HG03280 (cell line): ENCODE results near the gene METTL25.

Experiments used
- ATAC-seq: cut with Tn5 transposase; IDR thresholded peaks from one replicate; pipeline ENCODE4 v1.9.1; 2021; ENCODE audit warnings: mild to moderate bottlenecking, moderate library complexity; ENCODE audit not compliant: unreplicated experiment

METTL25 gene

GRCh38 chr12:82400819-82401218 lies 42.5 kb downstream of the METTL25 start:
- ATAC-seq: no peak

GRCh38 chr12:82406651-82407050 lies 48.3 kb downstream of the METTL25 start:
- no peak for ATAC-seq

DNA sequence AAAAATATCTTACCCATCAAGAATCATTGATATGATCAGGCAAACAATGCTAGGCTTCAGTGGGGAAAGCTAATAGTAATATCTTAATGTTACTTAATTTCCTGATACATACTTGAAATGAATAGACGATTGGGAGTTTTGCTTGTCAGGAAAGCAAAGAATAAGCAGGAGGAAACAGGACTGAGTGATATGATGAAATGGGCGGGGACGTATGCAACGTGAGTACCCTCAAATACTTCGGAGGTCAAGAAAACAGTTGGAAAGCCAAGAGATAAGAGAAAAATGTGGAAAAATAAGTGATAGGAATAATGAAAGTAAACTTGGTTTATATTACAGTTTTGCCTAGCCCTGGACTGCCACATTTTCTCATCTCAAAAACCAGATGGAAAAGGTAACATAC lies 49.2 kb downstream of the METTL25 start:
- ATAC-seq: no peak

- ATAC-seq: no peak
Observed at GRCh38 chr12:82408844-82409243, 50.5 kb downstream of the METTL25 start.

GRCh38 chr12:82411546-82412230 lies 53.4 kb downstream of the METTL25 start:
- ATAC-seq: no peak

GRCh38 chr12:82412246-82412645 lies 53.9 kb downstream of the METTL25 start:
- ATAC-seq: no peak

GRCh38 chr12:82414044-82414443 lies 55.7 kb downstream of the METTL25 start:
- ATAC-seq: no peak

- no peak for ATAC-seq
Observed at GRCh38 chr12:82414926-82415325, 56.6 kb downstream of the METTL25 start.

DNA sequence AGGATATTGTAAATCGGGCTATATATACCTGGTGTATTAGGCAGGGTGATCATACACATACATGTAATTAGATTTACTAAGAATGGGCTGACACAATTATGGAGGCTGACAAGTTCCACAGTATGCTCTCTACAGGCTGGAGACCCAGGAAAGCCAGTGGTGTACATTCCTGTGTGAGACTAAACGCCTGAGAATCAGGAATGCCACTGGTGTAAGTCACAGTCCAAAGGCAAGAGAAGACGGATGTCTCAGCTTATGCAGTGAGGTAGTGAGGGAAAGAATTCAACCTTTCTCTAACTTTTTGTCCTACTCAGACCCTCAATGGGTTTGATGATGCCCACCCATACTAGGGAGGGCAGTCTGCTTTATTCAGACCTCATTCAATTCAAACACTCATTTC lies 57.1 kb downstream of the METTL25 start:
- no peak for ATAC-seq

GRCh38 chr12:82425241-82425640 lies 66.9 kb downstream of the METTL25 start:
- no peak for ATAC-seq

DNA sequence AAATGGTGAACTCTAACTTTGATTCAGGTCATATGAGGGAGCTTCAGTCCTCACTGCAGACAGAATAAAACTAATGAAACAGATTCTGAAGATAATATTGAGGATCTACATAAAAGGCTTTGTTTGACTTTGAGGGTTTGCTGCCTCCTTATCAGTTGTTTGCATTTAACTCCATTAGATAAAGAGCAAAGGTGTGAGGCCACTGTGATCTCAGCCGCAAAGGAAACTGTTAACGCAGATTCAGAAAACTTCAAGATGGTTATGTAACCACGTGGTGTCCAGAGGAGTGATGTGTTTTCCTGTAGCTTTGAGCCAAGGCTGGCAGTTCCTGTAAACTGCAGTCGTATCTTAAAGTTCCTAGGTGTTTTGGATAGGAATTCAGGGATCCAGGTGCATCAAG lies 67.8 kb downstream of the METTL25 start:
- ATAC-seq: no peak

- ATAC-seq: no peak
Observed at GRCh38 chr12:82426586-82426985, 68.3 kb downstream of the METTL25 start.

GRCh38 chr12:82430541-82431145 lies 72.3 kb downstream of the METTL25 start:
- no peak for ATAC-seq

DNA sequence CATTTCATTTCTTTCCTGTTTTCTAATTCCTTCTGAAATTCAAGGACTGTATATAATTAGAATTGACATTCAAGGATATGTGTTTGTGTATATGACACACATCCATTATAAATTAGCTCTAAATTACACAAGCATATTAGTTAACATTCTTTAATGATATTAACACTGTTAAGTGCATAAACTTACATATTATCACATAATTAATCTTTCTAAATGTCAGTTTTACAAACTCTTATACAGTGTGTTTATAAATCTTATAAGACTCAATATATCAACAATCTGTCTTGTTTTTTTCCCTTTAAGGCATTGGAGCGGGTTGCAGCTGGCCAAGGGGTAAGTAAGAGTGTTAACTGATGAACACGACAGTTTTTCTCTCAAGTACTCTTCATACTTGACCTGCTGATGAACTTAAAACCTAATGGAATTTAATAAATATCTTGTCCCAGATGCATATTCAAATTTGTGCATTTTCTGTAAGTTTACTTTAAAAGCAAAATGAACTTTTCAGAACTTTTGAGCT lies 76.1 kb downstream of the METTL25 start:
- no peak for ATAC-seq

DNA sequence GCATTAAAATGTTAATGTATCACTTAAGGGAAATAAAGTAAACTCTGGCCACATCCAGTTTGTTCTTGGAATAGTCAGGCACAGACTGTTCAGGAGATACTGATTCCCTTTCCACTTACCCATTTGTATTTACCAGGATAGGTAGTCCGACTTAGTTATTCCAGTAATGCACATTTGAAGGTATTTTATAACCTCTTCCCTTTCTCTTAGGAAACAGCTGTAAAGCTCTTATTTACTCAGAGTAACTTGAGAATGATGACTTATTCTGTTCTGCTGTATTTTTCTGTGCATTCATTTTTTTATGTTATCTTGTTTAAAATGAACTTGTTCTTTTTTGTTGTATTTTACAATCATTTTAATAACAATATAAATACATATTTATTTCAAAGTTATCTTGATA lies 78.0 kb downstream of the METTL25 start:
- ATAC-seq: no peak

GRCh38 chr12:82437744-82438143 lies 79.4 kb downstream of the METTL25 start:
- no peak for ATAC-seq

DNA sequence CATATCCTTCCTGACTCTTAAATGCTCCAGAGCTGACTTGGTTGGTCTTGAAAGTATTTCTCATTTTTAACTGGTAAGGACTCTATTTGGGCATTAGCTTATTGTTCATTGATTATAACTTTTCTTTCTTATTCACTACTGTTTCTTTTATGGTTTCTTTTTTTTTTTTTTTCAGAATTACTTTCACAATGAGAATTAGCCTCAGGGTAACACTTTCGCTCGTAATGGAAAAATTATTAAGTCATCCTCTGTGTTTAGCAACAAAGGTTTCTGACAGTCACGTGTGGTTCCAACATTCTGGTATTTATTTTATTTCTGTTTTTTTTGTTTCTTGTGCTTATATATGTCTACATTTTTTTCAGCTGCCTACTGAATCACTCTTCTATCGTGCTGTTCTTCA lies 80.0 kb downstream of the METTL25 start:
- peak; percentile 57 for ATAC-seq

GRCh38 chr12:82440885-82441284 lies 82.6 kb downstream of the METTL25 start:
- ATAC-seq: no peak

- no peak for ATAC-seq
Observed at GRCh38 chr12:82448911-82449578, 90.7 kb downstream of the METTL25 start.

DNA sequence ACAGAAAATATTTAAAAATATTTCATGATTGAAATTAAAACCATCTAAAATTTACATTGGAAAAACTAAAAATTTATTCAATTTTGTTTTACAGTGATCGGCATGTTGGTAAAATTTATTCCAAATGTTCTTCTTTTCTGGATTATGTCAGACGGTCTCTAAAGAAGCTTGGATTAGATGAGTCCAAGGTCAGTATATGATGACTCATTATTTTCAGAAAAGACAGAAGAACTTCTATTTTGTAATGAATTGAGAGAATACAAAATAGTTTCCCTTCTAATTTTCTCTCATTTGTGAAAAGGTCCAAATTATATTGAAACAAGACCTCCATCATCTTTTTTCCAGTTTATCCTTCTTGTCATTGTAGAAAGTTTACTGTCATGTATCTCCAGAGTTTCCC lies 98.3 kb downstream of the METTL25 start:
- ATAC-seq: no peak

DNA sequence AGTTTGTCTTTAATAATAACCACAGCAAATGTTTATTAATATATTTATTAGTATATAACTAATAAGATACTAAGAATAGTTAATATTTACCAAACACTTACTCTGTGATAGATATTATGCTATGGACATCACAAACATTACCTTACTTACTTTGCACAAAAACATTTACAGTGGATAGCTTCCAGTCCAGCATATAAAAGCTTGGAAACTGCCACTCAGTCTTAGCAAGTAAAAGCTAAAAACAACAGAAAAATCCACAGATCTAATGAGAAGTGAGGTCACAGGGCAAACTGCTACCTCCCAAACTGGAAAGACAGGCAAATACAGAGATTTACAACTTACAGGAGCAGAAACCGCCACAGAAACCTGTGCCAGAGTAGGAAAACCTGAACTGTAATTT lies 99.8 kb downstream of the METTL25 start:
- no peak for ATAC-seq

GRCh38 chr12:82461393-82461792 lies 103.1 kb downstream of the METTL25 start:
- ATAC-seq: no peak
